Measurements from ENCODE around the gene RNF182.

DNA sequence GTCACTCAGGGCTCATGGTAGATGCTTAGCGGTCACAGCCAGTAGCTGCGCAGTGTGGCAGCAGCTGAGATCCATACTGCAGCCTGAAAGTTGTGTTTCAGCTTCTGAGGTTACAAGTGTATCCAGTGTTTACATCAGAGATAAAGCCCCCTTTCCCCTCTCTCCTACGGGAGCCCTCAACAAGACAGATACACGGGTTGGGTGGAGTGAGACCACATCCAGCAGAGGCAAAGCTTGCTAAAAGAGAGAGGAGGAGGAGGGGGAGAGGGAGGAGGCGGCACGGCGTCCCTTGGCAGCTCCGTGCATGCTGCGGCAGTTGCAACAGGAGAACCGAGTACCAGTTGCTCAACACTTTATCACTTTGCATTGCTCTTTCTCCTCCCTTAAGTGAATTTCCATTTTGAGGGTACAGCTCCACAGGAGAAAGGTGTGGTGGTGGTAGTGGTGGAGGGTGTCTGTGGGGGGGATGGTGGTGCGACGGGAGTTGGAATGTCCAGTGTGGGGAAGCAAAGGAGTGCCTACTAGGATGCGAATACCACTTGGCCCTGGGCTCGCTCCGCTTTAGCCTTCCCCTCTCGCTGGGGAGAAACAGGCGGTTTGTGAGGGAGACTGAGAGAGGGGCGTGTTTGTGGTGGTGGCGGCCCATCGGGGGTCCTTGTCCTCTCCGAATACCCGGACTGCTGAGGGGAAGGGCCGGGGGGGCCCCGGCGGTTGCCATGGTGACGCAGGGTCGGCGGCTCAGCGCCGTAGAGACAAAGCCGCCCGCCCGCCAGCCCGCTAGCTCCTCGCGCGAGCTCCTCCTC lies 405 bp upstream of the RNF182 start:
- TF ChIP-seq, protein P1, sequence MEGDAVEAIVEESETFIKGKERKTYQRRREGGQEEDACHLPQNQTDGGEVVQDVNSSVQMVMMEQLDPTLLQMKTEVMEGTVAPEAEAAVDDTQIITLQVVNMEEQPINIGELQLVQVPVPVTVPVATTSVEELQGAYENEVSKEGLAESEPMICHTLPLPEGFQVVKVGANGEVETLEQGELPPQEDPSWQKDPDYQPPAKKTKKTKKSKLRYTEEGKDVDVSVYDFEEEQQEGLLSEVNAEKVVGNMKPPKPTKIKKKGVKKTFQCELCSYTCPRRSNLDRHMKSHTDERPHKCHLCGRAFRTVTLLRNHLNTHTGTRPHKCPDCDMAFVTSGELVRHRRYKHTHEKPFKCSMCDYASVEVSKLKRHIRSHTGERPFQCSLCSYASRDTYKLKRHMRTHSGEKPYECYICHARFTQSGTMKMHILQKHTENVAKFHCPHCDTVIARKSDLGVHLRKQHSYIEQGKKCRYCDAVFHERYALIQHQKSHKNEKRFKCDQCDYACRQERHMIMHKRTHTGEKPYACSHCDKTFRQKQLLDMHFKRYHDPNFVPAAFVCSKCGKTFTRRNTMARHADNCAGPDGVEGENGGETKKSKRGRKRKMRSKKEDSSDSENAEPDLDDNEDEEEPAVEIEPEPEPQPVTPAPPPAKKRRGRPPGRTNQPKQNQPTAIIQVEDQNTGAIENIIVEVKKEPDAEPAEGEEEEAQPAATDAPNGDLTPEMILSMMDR (IDR thresholded peaks at IDR 0.05 in 8 of 11, conservative IDR thresholded peaks at IDR 0.05 in 3 of 11): no peak
- no peak for TF ChIP-seq POLR2A (IDR thresholded peaks at IDR 0.05)
